ENCODE results near the gene LYZ. TPM values are rescaled to one million over a fixed set of nuclear protein-coding genes. Genes with fewer than 3 reads are reported as not detected.
"Not testable (repeated sequence)": the region's sequence is repeated elsewhere in the genome, so short reads cannot be mapped to it uniquely, and the experiment has no call there.

Gene LYZ
- total RNA-seq = 10 to 100 TPM in 1 of 4 donors, 1 to 10 TPM in 3; 2.5 to 18.7 (median 6.1) TPM

DNA sequence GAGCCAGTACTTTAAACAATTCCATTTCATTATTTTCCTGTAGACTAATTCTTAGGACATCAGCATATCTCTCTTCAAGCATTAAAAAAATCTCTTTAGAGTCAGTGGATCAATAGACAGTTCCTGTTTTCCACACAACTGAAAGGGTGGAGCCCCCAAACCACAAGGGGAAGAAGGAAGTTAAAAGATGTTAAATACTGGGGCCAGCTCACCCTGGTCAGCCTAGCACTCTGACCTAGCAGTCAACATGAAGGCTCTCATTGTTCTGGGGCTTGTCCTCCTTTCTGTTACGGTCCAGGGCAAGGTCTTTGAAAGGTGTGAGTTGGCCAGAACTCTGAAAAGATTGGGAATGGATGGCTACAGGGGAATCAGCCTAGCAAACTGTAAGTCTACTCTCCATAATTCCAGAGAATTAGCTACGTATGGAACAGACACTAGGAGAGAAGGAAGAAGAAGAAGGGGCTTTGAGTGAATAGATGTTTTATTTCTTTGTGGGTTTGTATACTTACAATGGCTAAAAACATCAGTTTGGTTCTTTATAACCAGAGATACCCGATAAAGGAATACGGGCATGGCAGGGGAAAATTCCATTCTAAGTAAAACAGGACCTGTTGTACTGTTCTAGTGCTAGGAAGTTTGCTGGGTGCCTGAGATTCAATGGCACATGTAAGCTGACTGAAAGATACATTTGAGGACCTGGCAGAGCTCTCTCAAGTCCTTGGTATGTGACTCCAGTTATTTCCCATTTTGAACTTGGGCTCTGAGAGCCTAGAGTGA, at the start of gene LYZ:
Gene LYZ, plus strand, starts transcription at position 220 of the 777 bp plus-strand sequence. Its CDS starts 28 bp downstream, at position 248.
- DNase-seq (ENCODE audit: low spot score in 2 of 2) = no peak
- WGBS = 82% methylated on average over 4 of the region's 4 CpGs
- TF ChIP-seq EP300 (IDR thresholded peaks at IDR 0.05) (no peak), POLR2AphosphoS5 (IDR thresholded peaks at IDR 0.05) (no peak), POLR2A (IDR thresholded peaks at IDR 0.05) (no peak)
- TF ChIP-seq, protein P1, sequence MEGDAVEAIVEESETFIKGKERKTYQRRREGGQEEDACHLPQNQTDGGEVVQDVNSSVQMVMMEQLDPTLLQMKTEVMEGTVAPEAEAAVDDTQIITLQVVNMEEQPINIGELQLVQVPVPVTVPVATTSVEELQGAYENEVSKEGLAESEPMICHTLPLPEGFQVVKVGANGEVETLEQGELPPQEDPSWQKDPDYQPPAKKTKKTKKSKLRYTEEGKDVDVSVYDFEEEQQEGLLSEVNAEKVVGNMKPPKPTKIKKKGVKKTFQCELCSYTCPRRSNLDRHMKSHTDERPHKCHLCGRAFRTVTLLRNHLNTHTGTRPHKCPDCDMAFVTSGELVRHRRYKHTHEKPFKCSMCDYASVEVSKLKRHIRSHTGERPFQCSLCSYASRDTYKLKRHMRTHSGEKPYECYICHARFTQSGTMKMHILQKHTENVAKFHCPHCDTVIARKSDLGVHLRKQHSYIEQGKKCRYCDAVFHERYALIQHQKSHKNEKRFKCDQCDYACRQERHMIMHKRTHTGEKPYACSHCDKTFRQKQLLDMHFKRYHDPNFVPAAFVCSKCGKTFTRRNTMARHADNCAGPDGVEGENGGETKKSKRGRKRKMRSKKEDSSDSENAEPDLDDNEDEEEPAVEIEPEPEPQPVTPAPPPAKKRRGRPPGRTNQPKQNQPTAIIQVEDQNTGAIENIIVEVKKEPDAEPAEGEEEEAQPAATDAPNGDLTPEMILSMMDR (IDR thresholded peaks at IDR 0.05) = no peak
- H3K36me3 ChIP-seq = no peaks in the 10 kb centered on the region
- peak within 1 kb of the TSS; percentile 5 for H3K4me3 ChIP-seq
- no peak within 1 kb of the TSS for H3K27ac ChIP-seq
- no peaks in the 10 kb centered on the region for H3K4me1 ChIP-seq
- no peaks in the 10 kb centered on the region for H3K9me3 ChIP-seq
- H3K27me3 ChIP-seq = peaks cover 5% of the 10 kb centered on the region

DNA sequence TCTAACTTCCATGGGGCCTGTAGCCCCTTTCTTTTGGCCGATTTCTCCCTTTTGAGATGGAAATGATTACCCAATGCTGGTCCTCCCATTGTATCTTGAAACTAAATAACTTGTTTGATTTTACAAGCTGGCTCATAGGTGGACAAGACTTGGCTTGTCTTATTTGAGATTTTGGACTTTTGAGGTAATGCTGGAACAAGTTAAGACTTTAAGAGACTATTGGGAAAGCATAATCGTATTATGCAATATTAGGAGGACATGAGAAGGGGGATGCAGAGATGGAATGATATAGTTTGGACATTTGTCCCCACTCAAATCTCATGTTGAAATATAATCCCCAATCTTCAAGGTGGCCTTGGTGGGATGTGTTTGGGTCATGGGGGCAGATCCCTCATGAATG, 49.2 kb upstream of the LYZ start:
- Histone ChIP-seq H3K9me3 (no peaks in the 10 kb centered on the region), H3K27ac (no peak overlapping the region), H3K4me1 (no peaks in the 10 kb centered on the region), H3K36me3 (no peaks in the 10 kb centered on the region), H3K4me3 (no peak overlapping the region), H3K27me3 (no peaks in the 10 kb centered on the region)
- no peak for DNase-seq (ENCODE audit: low spot score in 2 of 2)
- TF ChIP-seq POLR2A (IDR thresholded peaks at IDR 0.05) (no peak), EP300 (IDR thresholded peaks at IDR 0.05) (no peak), POLR2AphosphoS5 (IDR thresholded peaks at IDR 0.05) (no peak)
- TF ChIP-seq, protein P1 (IDR thresholded peaks at IDR 0.05) = no peak
- 82% methylated on average over 2 of the region's 2 CpGs for WGBS

DNA sequence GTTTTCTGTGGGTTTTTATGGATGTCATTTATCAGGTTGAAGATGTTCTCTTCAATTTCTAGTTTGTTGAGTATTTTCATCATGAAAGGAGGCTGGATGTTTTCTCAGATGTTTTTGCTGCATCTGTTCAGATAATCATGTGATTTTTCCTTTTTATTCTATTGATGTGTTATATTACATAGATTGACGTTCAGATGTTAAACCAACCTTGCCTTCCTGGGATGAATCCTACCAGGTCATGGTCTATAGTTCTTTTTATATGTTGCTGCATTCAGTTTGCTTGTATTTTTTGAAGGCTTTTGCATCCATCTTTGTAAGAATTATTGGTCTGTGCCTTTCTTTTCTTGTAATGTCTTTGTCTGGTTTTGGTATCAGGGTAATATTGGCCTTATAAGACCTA, 43.9 kb upstream of the LYZ start:
- 100% methylated on average over 1 of the region's 1 CpG for WGBS
- TF ChIP-seq, protein P1 (IDR thresholded peaks at IDR 0.05) = no peak
- TF ChIP-seq EP300 (IDR thresholded peaks at IDR 0.05) = no peak
- TF ChIP-seq POLR2AphosphoS5 (IDR thresholded peaks at IDR 0.05) = no peak
- TF ChIP-seq POLR2A (IDR thresholded peaks at IDR 0.05) = no peak
- no peak overlapping the region for H3K4me3 ChIP-seq
- H3K27ac ChIP-seq = no peak overlapping the region
- no peak for DNase-seq (ENCODE audit: low spot score in 2 of 2)
- H3K36me3 ChIP-seq = no peaks in the 10 kb centered on the region
- no peaks in the 10 kb centered on the region for H3K27me3 ChIP-seq
- no peaks in the 10 kb centered on the region for H3K9me3 ChIP-seq
- no peaks in the 10 kb centered on the region for H3K4me1 ChIP-seq

DNA sequence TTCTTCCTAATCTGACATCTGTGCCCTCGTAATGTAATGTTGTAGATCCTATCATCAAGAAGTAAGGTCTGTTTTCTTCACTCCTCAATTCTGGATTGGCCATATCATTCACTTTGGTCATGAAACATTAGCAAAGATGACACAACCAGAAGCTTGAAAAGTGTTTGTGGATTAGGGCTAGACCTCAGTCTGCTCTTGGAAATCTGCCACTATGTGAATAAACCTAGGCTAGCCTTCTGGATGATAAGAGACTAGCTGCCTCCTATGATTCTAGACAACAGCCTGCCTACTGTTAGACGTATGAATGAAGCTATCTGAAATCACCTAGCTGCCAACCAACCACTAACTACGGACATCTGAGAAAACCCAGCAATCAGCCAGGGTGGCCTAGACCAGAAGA, 38.7 kb upstream of the LYZ start:
- WGBS = 77% methylated on average over 3 of the region's 3 CpGs
- Histone ChIP-seq H3K27me3 (no peaks in the 10 kb centered on the region), H3K4me1 (no peaks in the 10 kb centered on the region), H3K36me3 (no peaks in the 10 kb centered on the region), H3K27ac (no peak overlapping the region), H3K9me3 (peaks cover 4% of the 10 kb centered on the region), H3K4me3 (no peak overlapping the region)
- TF ChIP-seq, protein P1 (IDR thresholded peaks at IDR 0.05) = no peak
- no peak for TF ChIP-seq EP300 (IDR thresholded peaks at IDR 0.05)
- TF ChIP-seq POLR2A (IDR thresholded peaks at IDR 0.05) = no peak
- TF ChIP-seq POLR2AphosphoS5 (IDR thresholded peaks at IDR 0.05) = no peak
- DNase-seq (ENCODE audit: low spot score in 2 of 2) = no peak

DNA sequence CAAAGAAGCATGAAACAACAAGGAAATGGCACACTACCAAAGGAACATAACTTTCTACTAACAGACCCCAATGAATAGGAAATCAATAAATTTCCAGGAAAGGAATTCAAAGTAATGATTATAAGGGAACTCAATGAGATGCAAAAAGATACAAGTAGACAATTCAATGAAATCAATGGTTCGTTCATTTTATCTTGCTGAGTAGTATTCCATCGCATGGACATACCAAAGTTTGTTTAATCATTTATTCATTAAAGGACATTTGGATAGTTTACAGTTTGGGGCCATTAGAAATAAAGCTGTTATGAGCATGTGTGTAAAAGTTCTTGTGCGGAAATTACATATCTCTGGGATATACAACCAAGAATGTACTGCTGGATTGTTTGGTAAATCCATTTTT, 35.0 kb upstream of the LYZ start:
- peaks cover 8% of the 10 kb centered on the region for H3K9me3 ChIP-seq
- H3K4me3 ChIP-seq = no peak overlapping the region
- DNase-seq (ENCODE audit: low spot score in 2 of 2) = no peak
- H3K27ac ChIP-seq = no peak overlapping the region
- WGBS = 82% methylated on average over 3 of the region's 3 CpGs
- no peaks in the 10 kb centered on the region for H3K36me3 ChIP-seq
- no peaks in the 10 kb centered on the region for H3K4me1 ChIP-seq
- H3K27me3 ChIP-seq = no peaks in the 10 kb centered on the region
- TF ChIP-seq POLR2A (IDR thresholded peaks at IDR 0.05) = no peak
- TF ChIP-seq, protein P1 (IDR thresholded peaks at IDR 0.05) = no peak
- TF ChIP-seq POLR2AphosphoS5 (IDR thresholded peaks at IDR 0.05) = no peak
- no peak for TF ChIP-seq EP300 (IDR thresholded peaks at IDR 0.05)

DNA sequence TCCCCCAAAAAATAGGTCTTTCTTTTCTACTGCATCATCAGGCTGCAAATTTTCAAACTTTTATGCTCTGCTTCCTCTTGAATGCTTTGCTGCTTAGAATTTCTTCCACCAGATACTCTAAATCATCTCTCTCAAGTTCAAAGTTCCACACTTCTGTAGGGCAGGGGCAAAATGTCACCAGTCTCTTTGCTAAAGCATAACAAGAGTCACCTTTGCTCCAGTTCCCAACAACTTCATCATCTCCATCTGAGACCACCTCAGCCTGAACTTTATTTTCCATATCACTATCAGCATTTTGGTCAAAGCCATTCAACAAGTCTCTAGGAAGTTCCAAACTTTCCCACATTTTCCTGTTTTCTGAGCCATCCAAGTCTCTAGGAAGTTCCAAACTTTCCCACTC, 31.4 kb upstream of the LYZ start:
- H3K27me3 ChIP-seq; DNase-seq (ENCODE audit: low spot score in 2 of 2); H3K4me3 ChIP-seq; H3K36me3 ChIP-seq; H3K27ac ChIP-seq; H3K4me1 ChIP-seq: not testable (repeated sequence)
- H3K9me3 ChIP-seq = peaks cover 11% of the 10 kb centered on the region

DNA sequence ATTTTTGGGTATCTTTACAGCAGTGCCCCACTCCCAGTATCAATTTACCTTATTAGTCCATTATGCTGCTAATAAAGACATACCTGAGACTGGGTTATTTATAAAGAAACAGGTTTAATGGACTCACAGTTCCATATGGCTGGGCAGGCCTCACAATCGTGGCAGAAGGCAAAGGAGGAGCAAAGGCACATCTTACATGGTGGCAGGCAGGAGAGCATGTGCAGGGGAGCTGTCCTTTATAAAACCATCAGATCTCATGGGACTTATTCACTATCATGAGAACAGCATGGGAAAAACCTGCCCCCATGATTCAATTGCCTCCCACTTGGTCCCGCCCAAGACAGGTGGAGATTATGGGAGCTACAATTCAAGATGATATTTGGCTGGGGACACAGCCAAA, 30.9 kb upstream of the LYZ start:
- not testable (repeated sequence) for H3K27ac ChIP-seq; H3K36me3 ChIP-seq; H3K4me1 ChIP-seq; DNase-seq (ENCODE audit: low spot score in 2 of 2); H3K27me3 ChIP-seq; H3K4me3 ChIP-seq
- peaks cover 11% of the 10 kb centered on the region for H3K9me3 ChIP-seq
- WGBS = 79% methylated on average over 2 of the region's 2 CpGs

Data from suprapubic skin (tissue), 4 donors.